Hematopoietic multipotent progenitor cell treated with erythropoietin and hydrocortisone succinate and interleukin-3 and kit ligand, for 8 days (in vitro differentiated cells): ENCODE data around the gene MTMR3.
"Not testable (repeated sequence)": the region's sequence is repeated elsewhere in the genome, so short reads cannot be mapped to it uniquely, and the experiment has no call there.

ENCODE experiments used
- DNase-seq: peaks from one replicate; pipeline ENCODE4 v3.0.0-alpha.2; 2015

Gene MTMR3

GRCh38 chr22:29972121-29972520 is 89.1 kb downstream of the MTMR3 start:
- no peak for DNase-seq

- DNase-seq = no peak
Observed at GRCh38 chr22:29973269-29973668, 90.3 kb downstream of the MTMR3 start.

GRCh38 chr22:29973680-29974079 is 90.7 kb downstream of the MTMR3 start:
- DNase-seq = not testable (repeated sequence)

- no peak for DNase-seq
Observed at GRCh38 chr22:29975494-29975893, 92.5 kb downstream of the MTMR3 start.

GRCh38 chr22:29977107-29977506 is 94.1 kb downstream of the MTMR3 start:
- no peak for DNase-seq

- DNase-seq = no peak
Observed at GRCh38 chr22:29979777-29980321, 96.9 kb downstream of the MTMR3 start.

GRCh38 chr22:29983296-29983917 is 100.4 kb downstream of the MTMR3 start:
- no peak for DNase-seq

- no peak for DNase-seq
Observed at GRCh38 chr22:29985912-29986311, 102.9 kb downstream of the MTMR3 start.

- DNase-seq = no peak
Observed at GRCh38 chr22:29987137-29987536, 104.2 kb downstream of the MTMR3 start.

- DNase-seq = no peak
Observed at GRCh38 chr22:29988719-29989118, 105.7 kb downstream of the MTMR3 start.

- DNase-seq = no peak
Observed at GRCh38 chr22:29989446-29989845, 106.5 kb downstream of the MTMR3 start.

- DNase-seq = no peak
Observed at GRCh38 chr22:29992341-29993275, 109.6 kb downstream of the MTMR3 start.

GRCh38 chr22:29994027-29994715 is 111.2 kb downstream of the MTMR3 start:
- DNase-seq = peak; percentile 29

- DNase-seq = no peak
Observed at GRCh38 chr22:29994943-29995342, 112.0 kb downstream of the MTMR3 start.

GRCh38 chr22:29997107-29997506 is 114.1 kb downstream of the MTMR3 start:
- DNase-seq = no peak

GRCh38 chr22:29997516-29997915 is 114.5 kb downstream of the MTMR3 start:
- DNase-seq = no peak

- DNase-seq = no peak
Observed at GRCh38 chr22:29998627-29999384, 115.8 kb downstream of the MTMR3 start.

- DNase-seq = no peak
Observed at GRCh38 chr22:30000566-30000965, 117.6 kb downstream of the MTMR3 start.

- no peak for DNase-seq
Observed at GRCh38 chr22:30001459-30001858, 118.5 kb downstream of the MTMR3 start.

- DNase-seq = no peak
Observed at GRCh38 chr22:30002861-30003486, 120.0 kb downstream of the MTMR3 start.

GRCh38 chr22:30004101-30004500 is 121.1 kb downstream of the MTMR3 start:
- DNase-seq = no peak

GRCh38 chr22:30004694-30005093 is 121.7 kb downstream of the MTMR3 start:
- DNase-seq = no peak
